ENCODE data around the gene CDC14A. TPM values are rescaled to one million over a fixed set of nuclear protein-coding genes. Genes with fewer than 3 reads are reported as not detected.

Gene CDC14A
- total RNA-seq, 2 experiments from 2014 or later, result 24.9 to 26.7 TPM

DNA sequence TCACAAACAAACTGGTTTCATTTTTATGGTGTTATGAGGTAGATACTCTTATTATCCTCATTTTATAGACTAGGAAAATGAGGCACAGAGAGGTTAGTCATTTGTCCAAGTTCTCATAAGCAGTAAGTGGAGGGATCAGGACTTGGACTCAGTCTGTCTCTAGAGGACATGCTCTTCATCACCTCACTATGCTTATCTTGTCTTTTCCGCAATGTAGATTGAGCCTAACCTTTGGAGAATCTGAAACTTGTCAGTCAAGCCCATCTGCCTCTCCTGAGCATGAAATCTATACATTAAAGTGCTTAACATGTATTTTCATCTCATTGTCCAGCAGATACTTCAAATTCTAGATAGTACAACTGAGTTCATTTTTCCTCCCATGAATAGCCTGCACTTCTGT lies 11.8 kb upstream of the CDC14A start:
- H3K27ac Mint-ChIP-seq, result no peak overlapping the region
- peaks cover 6% of the 10 kb centered on the region for H3K27me3 Mint-ChIP-seq (ENCODE audit: low read depth)
- DNase-seq, result no peak
- H3K9me3 Mint-ChIP-seq (ENCODE audit: insufficient read depth), result no peaks in the 10 kb centered on the region
- POLR2A ChIA-PET, result no interaction called here
- no peak overlapping the region for H3K4me3 Mint-ChIP-seq
- no peaks in the 10 kb centered on the region for H3K4me1 Mint-ChIP-seq (ENCODE audit: low read depth)
- CTCF ChIA-PET, result no interaction called here
- no peaks in the 10 kb centered on the region for H3K36me3 Mint-ChIP-seq (ENCODE audit: low read depth)
- ATAC-seq, result no peak

DNA sequence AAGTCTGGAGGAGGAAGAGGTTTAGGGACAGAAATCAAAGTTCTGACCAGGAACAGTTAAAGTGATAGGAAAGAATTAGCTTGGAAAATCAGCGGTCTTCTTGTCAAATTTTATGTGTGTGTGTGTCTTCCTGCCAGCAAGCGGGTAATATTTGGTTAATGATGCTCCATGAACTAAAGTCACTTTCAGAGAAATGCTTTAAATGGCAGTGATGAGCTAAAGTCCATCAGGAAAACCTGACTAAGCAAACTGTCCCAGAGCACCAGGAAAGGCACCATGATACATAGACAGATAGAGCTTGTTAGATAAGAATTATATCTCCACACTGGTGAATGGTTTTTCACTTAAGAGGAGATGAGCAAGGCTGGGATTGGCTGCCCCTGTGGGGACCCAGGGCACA lies 10.0 kb upstream of the CDC14A start:
- no peak overlapping the region for H3K27ac Mint-ChIP-seq
- DNase-seq (peak; percentile 4), ATAC-seq (no peak)
- H3K36me3 Mint-ChIP-seq (ENCODE audit: low read depth), result no peaks in the 10 kb centered on the region
- no peak overlapping the region for H3K4me3 Mint-ChIP-seq
- CTCF ChIA-PET, result interaction anchor here (2.0 kb wide), 1 partner anchor 113 kb away, joined by 6 read pairs; no protein-coding TSS in a partner anchor
- H3K4me1 Mint-ChIP-seq (ENCODE audit: low read depth), result no peaks in the 10 kb centered on the region
- H3K9me3 Mint-ChIP-seq (ENCODE audit: insufficient read depth), result no peaks in the 10 kb centered on the region
- POLR2A ChIA-PET, result no interaction called here
- peaks cover 6% of the 10 kb centered on the region for H3K27me3 Mint-ChIP-seq (ENCODE audit: low read depth)

DNA sequence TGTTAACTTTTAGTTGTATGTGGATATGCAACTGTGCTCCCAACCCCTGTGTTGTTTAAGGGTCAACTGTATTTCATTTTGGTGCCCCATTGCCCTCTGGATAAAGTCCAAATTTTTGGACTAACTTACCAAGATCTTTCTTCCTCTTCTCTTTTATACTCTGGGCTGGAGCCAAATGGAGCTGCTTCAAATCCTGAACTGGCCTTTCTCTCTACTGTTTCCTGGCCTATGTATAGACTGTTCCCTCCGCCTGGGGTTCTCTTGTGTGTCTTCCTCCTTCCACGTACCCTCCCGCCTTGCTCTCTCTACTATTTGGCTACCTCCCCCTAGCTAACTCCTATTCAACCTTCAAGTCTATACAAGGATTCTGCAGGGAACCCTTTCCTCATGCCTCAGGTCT lies 8.4 kb upstream of the CDC14A start:
- ATAC-seq (no peak), DNase-seq (no peak)
- Mint-ChIP-seq H3K27me3 (ENCODE audit: low read depth) (peaks cover 6% of the 10 kb centered on the region), H3K27ac (no peak overlapping the region), H3K4me1 (ENCODE audit: low read depth) (no peaks in the 10 kb centered on the region), H3K4me3 (no peak overlapping the region), H3K9me3 (ENCODE audit: insufficient read depth) (no peaks in the 10 kb centered on the region), H3K36me3 (ENCODE audit: low read depth) (no peaks in the 10 kb centered on the region)
- ChIA-PET CTCF (no interaction called here), POLR2A (no interaction called here)

DNA sequence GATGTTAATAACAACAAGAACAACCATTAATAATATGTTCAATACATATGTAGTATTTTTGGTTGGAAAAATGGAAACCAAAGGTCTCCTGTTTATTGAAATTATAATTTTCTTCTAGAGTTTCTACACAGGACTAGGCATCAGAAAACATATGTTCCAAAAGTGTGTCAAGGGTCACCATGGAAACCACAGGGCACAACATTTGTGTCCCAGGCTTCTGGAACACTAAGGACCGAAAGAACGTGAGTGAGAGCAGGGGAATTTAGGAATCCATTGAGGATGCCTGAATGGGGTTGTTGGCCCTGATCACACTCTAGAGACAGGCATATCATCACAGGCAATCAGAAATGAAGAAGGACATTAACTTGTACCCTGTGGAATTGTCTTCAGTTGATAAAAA lies 7.5 kb upstream of the CDC14A start:
- DNase-seq (no peak), ATAC-seq (no peak)
- Mint-ChIP-seq H3K9me3 (ENCODE audit: insufficient read depth) (no peaks in the 10 kb centered on the region), H3K27me3 (ENCODE audit: low read depth) (peaks cover 5% of the 10 kb centered on the region), H3K36me3 (ENCODE audit: low read depth) (no peaks in the 10 kb centered on the region), H3K27ac (no peak overlapping the region), H3K4me3 (no peak overlapping the region), H3K4me1 (ENCODE audit: low read depth) (no peaks in the 10 kb centered on the region)
- POLR2A ChIA-PET, result no interaction called here
- CTCF ChIA-PET, result no interaction called here

DNA sequence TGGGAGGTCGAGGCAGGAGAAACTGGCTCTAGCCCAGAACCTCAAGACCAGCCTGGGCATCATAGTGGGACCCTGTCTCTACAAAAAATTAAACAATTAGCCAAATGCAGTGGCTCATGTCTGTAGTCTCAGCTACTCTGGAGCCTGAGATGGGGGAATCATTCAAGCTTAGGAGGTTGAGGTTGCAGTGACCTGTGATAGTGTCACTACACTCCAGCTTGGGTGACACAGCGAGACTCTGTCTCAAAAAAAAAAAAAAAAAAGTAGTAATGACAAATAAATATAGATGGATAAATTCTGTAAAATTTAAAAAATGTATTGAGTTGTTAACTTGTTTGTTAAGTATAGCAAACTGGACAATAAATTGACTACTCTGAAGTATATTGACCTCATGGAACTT lies 5.9 kb upstream of the CDC14A start:
- POLR2A ChIA-PET, result no interaction called here
- Mint-ChIP-seq H3K36me3 (ENCODE audit: low read depth) (no peaks in the 10 kb centered on the region), H3K4me1 (ENCODE audit: low read depth) (peaks cover 6% of the 10 kb centered on the region)

DNA sequence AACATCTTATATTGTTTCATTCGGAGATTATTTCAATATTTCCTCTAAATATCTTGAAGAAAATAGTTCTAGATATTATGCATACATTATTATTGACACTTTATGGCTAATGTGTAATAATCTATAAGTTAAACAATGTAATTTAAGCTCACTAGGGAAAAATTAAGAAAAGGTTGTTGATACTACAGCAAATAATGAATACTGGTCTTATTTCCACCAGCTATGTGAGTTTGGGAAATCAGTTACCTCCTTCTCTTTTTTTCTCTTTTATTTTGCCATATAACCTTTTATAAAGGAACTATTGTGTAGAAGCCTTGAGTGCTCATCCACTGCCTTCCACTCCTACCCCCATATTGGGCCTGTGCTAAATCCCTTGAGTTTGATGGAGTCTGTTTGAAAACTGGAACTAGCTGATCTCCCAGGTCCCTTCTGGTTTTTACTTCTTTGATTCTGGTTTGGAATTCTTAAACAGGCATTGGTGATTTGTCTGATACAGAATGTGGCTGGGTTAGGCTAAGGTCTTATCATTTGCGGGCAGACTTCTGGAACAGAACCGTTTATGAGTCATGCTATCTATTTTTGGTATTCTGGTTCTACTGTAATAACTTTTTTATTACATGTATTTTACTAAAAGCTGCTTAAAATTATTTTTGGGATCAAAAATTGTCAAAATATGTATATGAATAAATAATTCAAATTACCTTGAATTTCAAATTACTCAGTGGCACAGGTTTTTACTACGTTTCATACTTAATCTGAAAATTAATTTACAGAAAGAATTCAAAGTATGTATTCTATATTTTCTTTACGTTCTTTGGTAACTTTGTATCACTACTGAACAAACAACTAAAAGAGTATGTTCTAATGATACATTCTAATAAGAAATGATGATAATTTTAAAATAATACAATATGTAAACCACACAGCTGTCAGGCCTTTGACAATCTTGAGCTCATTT lies 5.0 kb upstream of the CDC14A start:
- Mint-ChIP-seq H3K4me3 (no peak overlapping the region), H3K4me1 (ENCODE audit: low read depth) (peaks cover 6% of the 10 kb centered on the region), H3K9me3 (ENCODE audit: insufficient read depth) (no peaks in the 10 kb centered on the region), H3K27me3 (ENCODE audit: low read depth) (peaks cover 3% of the 10 kb centered on the region), H3K36me3 (ENCODE audit: low read depth) (no peaks in the 10 kb centered on the region), H3K27ac (no peak overlapping the region)
- ATAC-seq, result no peak
- ChIA-PET POLR2A (interaction anchor here (0.6 kb wide), 1 partner anchor 12 kb away, joined by 4 read pairs; no protein-coding TSS in a partner anchor), CTCF (interaction anchor here (1.0 to 2.1 kb wide), 2 partner anchors 10 to 81 kb away, joined by 3 to 6 read pairs; partner anchors contain the start of gene RTCA)
- DNase-seq, result no peak

More for the DNA sequence above, 5.9 kb upstream of the CDC14A start:
- peaks cover 3% of the 10 kb centered on the region for H3K27me3 Mint-ChIP-seq (ENCODE audit: low read depth)
- ATAC-seq (no peak), DNase-seq (no peak)
- no peak overlapping the region for H3K27ac Mint-ChIP-seq
- no peaks in the 10 kb centered on the region for H3K9me3 Mint-ChIP-seq (ENCODE audit: insufficient read depth)
- CTCF ChIA-PET, result interaction anchor here (1.0 kb wide), 1 partner anchor 109 kb away, joined by 3 read pairs; no protein-coding TSS in a partner anchor
- H3K4me3 Mint-ChIP-seq, result no peak overlapping the region

DNA sequence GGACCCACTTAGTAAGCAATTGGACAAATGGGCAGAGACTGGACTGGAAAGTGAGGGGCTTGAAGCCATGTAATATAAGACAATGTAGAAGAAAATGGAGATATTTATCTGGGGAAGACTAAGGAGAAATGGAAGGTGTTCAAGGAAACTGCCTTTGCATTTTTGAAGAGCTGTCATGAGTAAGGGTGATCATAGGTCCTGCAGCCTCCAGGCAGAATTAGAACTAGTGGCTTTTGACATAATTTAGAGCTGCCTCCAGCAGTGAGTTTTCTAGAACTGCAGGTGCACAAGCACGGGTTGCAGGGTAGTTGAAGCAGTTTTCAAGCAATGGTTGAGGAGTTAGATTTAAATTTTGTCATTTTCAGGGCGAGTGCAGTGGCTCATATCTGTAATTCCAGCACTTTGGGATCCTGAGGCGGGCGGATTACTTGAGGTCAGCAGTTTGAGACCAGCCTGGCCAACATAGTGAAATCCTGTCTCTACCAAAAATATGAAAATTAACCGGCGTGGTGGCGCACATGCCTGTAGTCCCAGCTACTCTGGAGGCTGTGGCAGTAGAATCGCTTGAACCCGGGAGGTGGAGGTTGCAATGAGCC lies 3.7 kb upstream of the CDC14A start:
- peaks cover 6% of the 10 kb centered on the region for H3K36me3 Mint-ChIP-seq (ENCODE audit: low read depth)
- H3K27me3 Mint-ChIP-seq (ENCODE audit: low read depth), result peaks cover 3% of the 10 kb centered on the region
- POLR2A ChIA-PET, result no interaction called here
- CTCF ChIA-PET, result interaction anchor here (2.1 kb wide), 1 partner anchor 9 kb away, joined by 6 read pairs; no protein-coding TSS in a partner anchor
- H3K4me1 Mint-ChIP-seq (ENCODE audit: low read depth), result peaks cover 7% of the 10 kb centered on the region
- H3K27ac Mint-ChIP-seq, result no peak overlapping the region
- H3K9me3 Mint-ChIP-seq (ENCODE audit: insufficient read depth), result no peaks in the 10 kb centered on the region
- DNase-seq (no peak), ATAC-seq (no peak)
- no peak overlapping the region for H3K4me3 Mint-ChIP-seq

DNA sequence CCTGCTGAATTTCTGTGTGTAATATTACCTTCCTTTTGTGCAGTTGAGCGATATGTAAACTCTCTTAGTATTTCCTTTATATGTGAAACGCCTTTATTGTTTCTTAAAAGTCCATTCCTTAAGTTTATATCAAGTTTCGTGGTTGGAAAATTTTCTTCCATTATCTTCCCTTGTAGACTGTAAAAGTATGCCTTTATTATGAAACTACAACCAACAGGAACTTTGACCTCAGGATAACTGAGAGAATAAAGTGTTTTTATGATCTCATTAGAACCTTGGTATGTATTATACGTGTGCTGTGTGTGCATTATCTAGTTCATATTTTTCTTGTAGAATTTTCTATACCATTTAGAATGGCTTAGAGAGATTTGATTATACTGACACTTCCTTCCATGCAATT lies 3.1 kb upstream of the CDC14A start:
- Mint-ChIP-seq H3K4me1 (ENCODE audit: low read depth) (peaks cover 13% of the 10 kb centered on the region), H3K36me3 (ENCODE audit: low read depth) (peaks cover 12% of the 10 kb centered on the region), H3K27me3 (ENCODE audit: low read depth) (no peaks in the 10 kb centered on the region), H3K9me3 (ENCODE audit: insufficient read depth) (no peaks in the 10 kb centered on the region), H3K4me3 (no peak overlapping the region), H3K27ac (no peak overlapping the region)
- ChIA-PET CTCF (interaction anchor here (2.1 kb wide), 1 partner anchor 8 kb away, joined by 6 read pairs; no protein-coding TSS in a partner anchor), POLR2A (no interaction called here)
- ATAC-seq (no peak), DNase-seq (no peak)

DNA sequence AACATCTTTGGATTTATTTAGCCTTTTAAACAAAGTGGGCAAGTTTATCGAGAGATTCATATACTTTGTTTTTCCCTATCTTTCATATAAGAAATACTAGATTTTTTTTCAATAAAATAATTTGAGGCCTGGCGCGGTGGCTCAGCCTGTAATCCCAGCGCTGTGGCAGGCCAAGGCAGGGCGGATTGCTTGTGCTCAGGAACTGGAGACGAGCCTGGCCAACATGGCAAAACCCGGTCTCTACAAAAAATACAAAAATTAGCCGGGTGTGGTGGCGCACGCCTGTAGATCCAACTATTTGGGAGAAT lies 1.6 kb upstream of the CDC14A start:
- Mint-ChIP-seq H3K27ac (peak overlapping the region; percentile 99), H3K27me3 (ENCODE audit: low read depth) (no peaks in the 10 kb centered on the region), H3K4me3 (peak overlapping the region; percentile 96), H3K9me3 (ENCODE audit: insufficient read depth) (no peaks in the 10 kb centered on the region), H3K4me1 (ENCODE audit: low read depth) (peaks cover 26% of the 10 kb centered on the region), H3K36me3 (ENCODE audit: low read depth) (peaks cover 27% of the 10 kb centered on the region)
- POLR2A ChIA-PET, result interaction anchor here (0.6 to 5.3 kb wide), 6 partner anchors 27 to 481 kb away, joined by 3 to 50 read pairs (median 18); partner anchors contain the start of gene RTCA
- DNase-seq (no peak), ATAC-seq (no peak)
- CTCF ChIA-PET, result interaction anchor here (3.4 to 5.1 kb wide), 2 partner anchors 104 to 109 kb away, joined by 29 to 46 read pairs; no protein-coding TSS in a partner anchor

DNA sequence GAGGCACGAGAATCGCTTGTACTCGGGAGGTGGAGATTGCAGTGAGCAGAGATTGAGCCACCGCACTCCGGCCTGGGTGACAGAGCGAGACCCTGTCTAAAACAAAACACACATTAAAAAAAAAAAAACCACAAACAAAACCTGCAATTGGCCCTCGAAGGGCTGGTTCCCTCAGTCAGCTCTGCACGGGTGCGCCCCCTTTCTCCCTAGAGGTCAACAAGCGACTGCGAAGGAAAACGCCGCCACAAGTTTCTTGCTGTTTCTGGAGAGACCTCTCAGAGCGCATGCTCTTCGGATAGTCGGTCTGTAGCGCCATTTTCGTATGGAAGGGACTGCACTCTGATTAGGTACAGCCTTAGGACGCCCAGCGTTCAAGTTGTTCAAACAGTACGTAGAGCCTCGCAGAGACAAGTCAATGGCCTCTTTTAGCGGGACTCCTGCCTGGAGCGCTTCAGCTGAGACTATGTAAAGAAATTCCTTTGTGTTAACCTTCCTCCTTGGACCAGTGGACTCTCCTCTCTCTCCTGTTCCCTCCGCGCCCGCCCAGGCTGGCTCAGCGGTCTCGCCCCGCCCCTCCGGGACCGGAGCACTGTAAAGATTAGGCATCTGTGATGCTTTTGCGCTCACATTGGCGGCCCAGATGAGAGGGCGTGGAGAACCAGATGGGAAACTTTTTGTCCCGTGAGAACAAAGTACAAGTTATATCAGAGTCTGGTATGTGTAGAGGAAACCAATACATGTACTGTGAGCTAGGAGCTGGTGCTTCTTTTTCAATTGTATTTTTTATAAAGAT lies 1.0 kb upstream of the CDC14A start:
- Mint-ChIP-seq H3K9me3 (ENCODE audit: insufficient read depth) (no peaks in the 10 kb centered on the region), H3K27me3 (ENCODE audit: low read depth) (no peaks in the 10 kb centered on the region), H3K4me1 (ENCODE audit: low read depth) (peaks cover 31% of the 10 kb centered on the region), H3K4me3 (peak overlapping the region; percentile 96), H3K36me3 (ENCODE audit: low read depth) (peaks cover 32% of the 10 kb centered on the region), H3K27ac (peak overlapping the region; percentile 99)
- ATAC-seq (peak; percentile 78), DNase-seq (peak; percentile 90)
- ChIA-PET CTCF (interaction anchor here (0.9 to 5.1 kb wide), 11 partner anchors 9 to 517 kb away, joined by 3 to 46 read pairs (median 4); no protein-coding TSS in a partner anchor), POLR2A (interaction anchor here (0.6 to 5.3 kb wide), 16 partner anchors 27 to 958 kb away, joined by 3 to 50 read pairs (median 6); partner anchors contain the start of genes DBT and RTCA)

DNA sequence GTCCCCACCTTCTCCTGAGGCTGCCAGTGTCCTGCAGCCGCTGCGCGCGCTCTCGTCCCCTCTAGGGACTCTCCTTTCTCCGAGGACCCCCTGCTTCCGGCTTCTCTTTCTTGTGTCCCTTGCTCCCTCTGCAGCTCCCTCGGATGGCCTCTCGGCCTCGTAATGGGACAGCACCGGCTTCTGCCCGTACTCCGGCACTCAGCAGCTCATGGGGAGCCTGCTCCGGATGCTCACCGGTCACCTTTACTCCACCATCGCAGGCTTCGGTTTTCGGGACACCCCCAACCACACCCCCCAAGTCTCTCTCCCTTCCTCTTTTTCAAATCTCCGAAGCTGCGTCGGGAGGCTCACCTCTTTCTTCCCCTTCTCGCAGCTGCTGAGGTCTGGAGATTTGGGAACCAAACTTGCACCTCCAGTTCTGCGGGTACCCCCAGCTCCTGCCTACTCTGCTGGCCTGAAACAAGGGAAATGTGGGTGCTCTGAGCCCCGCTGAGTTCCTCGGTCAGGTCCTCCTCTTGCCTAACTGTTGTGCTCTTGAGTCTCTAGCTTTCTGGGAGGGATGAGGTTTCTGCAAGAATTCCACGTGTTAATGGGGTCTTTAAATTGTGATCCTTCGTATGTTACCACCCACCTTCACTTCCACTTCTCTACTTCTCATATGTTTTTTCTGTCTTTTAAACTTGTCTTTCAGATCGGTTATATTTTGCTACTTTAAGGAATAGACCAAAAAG lies 930 bp downstream of the CDC14A start:
- DNase-seq (peak; percentile 56), ATAC-seq (peak; percentile 4)
- ChIA-PET POLR2A (interaction anchor here (0.5 to 5.3 kb wide), 29 partner anchors 8 to 314 kb away, joined by 3 to 50 read pairs (median 6); partner anchors contain the start of genes DBT and RTCA), CTCF (interaction anchor here (0.6 to 5.1 kb wide), 23 partner anchors 9 to 546 kb away, joined by 3 to 46 read pairs (median 3); partner anchors contain the start of gene RTCA)
- H3K27ac Mint-ChIP-seq, result peak overlapping the region; percentile 93
- H3K27me3 Mint-ChIP-seq (ENCODE audit: low read depth), result no peaks in the 10 kb centered on the region
- H3K9me3 Mint-ChIP-seq (ENCODE audit: insufficient read depth), result no peaks in the 10 kb centered on the region
- H3K4me3 Mint-ChIP-seq, result peak overlapping the region; percentile 96
- H3K4me1 Mint-ChIP-seq (ENCODE audit: low read depth), result peaks cover 46% of the 10 kb centered on the region
- H3K36me3 Mint-ChIP-seq (ENCODE audit: low read depth), result peaks cover 45% of the 10 kb centered on the region
